Measurements from ENCODE around the gene LIPJ.

The LIPJ gene

DNA sequence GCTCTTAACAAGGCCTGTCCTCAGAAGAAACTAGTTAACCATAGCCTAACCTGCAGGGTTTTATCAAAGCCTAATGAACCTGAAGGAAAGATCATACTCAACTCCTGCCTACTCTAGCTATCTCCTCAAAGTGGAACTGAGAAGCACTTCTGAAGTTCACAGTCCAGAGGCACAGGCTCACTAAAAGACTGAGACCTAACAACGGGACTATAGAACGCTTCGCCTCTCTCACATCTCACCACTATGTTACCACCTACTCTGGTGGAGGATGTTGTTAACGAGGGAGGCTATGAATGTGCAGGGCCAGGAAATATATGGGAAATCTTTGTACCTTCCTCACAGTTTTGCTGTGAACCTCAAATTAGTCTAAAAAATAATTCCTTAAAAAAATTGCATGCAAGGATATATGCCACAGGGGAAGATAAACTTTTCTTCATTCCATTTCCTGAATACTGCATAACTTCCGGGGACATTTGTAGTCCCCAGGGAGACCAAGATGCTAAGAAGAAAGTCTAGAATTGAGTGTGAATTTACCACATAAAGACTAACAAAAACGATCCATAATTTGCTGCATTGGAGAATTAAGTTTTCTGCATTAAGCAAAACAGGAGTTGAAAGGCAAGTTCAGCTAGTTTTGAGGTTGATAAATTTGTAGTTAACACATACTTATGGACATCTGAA lies 21.6 kb downstream of the LIPJ start:
- no peak for DNase-seq

DNA sequence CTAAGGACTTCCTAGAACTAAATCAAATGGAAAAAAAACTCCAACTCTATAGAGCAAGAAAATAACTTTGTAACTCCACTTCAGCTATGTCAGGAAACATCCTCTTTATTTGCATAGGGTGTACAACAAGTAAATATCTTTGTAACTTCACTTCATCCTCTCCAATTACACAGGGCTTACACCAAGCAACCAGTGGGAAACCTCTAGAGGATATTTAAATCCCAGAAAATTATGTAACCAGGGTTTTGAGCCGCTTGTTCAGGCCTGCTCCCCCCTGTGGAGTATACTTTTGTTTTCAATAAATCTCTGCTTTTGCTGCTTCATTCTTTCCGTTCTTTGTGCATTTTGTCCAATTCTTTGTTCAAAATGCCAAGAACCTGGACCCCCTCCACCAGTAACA lies 22.2 kb downstream of the LIPJ start:
- no peak for DNase-seq

DNA sequence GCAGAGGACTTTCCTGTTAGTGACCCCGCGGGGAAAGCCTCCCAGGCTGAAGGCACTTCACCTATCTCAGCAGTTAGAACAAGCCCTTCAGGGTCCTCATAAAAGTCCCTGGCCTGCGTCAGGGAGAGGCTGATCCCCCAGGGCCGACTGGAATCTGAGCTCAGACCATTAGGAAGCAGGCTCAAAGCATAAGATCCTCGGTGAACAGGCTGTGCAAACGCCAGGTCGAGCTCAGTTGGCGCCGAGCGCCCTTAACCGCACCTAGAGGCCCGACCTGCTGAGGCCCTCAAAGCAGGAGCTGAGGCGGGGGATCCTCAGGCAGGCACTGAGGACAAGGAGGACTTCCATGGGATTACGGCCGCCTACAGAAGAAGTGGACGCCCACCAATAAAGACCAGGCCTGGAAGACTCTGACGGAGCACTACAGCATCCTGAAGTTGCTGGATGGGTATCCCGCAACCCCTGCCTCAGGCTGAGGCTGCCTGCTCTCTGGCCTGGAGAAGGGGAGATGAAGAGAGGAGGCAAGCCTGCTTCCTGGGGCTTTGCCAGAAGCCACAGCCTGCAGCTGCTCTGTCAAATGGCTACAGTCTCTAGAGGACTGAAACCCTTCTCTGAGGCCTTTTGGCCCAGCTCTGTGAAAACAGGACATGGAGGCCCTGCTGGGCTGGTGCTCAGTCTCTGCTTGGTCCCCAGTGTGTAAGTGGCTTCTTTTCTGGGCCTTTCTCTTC lies 29.9 kb downstream of the LIPJ start:
- DNase-seq, result no peak

DNA sequence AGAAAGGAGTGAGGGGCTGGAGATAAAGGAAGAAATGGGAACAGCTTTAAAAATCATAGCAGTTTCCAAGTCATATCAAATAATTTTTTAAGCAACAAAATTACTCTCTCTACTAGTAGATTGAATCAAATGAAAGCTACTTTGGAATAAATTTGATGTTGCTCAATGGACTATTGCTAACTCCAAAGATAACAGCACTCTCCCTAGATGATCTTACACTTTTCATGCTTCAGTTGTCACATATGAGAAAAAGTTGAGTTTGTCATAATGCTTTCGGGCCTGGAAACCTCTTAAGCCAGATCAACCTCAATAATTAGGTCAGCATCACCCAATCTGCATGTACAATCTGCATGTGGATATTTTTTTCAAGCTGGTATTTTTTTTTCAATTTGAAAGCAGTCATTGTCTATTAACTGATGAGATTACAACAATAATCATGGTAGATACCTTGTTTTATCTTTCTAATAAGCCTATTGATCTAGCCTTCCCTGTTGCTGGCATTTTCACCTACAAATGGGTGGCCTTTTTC lies 31.3 kb downstream of the LIPJ start:
- DNase-seq, result no peak

DNA sequence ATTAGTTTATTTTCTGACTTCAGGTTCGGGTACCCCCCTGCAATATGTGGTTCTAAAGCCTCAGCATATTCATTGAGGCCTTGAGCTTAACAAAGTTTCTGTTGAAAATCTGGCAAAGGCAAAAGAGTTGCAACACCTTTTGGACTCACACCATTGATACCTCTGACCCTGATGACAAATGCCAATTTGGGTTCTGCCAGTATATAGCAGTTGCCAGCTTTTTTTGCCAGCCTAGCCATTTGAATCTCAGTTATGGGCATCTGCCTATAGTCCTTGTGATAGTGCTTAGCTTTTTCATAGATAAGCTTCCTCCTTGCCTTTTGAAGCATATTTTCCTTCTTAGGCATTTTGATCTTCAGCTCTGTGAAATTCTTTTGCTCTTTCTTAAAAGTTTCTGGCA lies 31.9 kb downstream of the LIPJ start:
- DNase-seq, result no peak

DNA sequence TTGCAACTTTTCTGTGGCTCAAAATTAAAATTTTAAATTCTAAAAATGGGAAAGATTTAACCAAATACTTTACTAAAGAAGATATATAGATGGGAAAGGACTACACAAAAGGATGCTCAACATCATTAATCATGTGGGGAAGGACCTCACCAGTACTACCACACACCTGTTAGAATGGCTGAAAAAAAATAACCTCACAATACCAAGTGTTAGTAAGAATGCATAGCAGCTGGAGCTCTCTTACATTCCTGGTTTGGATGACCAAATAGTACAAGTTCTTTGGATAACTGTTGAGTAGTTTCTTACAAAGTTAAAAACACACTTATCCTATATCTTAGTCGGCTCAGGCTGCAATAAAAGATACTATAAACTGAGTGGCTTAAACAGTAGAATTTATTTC lies 33.9 kb downstream of the LIPJ start:
- DNase-seq, result no peak

DNA sequence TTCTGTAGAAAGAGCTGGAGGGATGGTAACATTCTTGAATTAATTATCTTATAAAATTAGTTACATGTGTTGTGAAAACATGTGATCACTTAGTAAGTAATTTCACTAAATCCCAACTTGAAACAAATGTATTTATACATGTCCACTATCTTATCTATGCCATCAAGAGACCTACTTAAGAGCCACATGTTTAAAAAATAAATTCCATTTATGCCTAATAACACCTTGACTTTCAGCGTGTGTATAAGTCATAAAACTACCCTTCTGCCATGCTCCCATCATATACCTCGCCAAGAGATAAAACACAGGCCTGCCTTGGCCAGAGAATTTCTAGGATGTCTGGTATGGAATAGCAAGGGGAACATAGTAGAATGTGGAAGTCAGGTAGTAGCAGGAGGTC lies 37.3 kb downstream of the LIPJ start:
- DNase-seq, result no peak

DNA sequence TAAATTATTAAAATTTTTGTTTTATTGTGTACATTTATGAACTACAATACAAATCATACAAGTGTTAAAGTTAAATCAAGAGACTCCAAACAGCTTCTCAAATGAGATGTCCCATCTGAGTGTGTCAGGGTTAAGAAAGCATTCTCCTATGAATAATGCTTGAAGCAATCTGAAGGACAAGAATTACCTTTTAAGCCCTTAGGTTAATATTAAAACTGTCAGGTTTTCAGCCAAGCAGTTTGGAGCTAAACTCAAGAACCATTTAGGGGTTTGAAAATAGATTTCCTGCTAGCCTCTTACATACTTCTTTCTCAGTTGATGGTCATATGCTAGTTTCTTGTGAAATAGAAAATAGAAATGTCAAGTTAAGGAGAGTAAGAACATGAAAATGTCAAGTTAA lies 38.3 kb downstream of the LIPJ start:
- DNase-seq, result no peak

DNA sequence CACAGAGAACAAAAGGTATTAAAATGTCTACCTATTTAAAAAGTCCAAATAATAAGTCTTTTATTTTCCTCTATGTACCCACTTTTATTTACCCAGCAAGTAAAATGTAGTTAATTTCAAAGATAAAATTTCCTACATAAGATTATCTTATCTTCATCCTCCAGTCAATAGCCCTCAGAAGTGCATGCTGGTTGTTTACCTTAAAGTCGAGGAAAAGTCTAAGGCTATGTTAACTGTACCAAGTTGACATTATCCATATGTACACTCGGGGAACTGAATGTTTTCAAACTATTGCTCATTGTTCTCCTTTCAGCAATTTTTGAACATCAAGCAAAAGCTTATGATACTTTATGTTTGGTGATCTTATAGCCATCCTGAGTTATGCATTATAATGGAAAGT lies 53.6 kb downstream of the LIPJ start:
- no peak for DNase-seq

DNA sequence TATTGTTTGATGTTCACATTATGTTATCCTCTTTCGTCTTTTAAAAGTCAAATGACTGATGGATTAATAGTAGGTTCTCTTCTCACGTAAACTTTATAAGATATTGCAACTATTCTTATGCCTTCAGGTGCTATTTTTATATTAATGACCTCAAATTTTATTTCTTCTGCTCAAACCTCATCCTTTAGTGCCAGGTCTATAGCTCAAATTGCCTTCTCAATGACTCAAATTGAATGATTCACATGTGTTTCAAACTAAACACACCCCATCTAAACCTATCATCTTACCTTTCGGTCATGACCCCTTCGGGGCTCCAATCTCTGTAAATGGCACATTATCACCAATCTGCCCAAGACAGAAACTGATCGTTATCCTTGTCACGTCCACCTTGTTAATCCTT lies 55.6 kb downstream of the LIPJ start:
- no peak for DNase-seq

DNA sequence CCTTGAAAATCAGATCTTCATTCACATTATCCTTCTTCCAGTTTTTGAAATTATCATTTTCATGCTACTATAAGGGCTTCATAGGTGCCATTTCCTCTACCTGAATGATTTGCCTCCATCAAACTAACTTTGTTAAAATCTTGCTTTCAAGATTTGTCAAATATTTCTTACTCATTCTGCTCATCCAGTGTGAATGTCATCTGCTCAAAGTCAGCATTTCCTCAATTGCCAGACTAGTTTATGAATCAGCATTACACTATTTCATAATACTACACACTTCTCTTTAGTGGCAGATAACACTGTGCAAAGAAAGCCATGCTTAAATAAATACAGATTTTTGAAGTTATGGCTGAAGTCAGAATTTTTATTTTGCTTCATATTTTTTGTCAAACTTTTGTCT lies 56.4 kb downstream of the LIPJ start:
- DNase-seq, result no peak

DNA sequence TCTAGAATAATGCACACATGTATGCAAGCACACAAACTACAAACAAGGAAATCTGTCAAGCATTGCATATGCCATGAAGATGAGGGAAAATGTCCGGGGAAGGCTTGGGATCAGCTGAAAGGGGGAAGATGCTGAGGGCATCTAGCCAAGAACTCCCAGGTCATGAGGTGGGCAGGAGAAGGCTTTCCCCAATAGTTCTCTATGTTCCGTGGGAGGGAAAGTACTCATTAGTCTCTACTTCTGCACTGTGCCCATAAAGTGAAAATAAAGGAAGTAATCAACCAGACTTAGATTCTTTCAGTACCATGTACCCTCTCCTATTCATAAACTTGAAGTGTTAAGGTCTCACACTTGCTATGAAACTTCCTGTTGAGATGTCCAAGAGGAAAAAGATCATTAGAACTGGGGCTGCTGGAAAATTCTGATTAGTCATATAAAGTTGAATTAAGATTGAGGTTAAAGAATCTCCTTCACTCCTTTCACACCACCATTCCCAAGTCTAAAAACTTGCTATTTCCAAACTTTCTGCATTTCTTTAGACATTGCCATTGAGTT lies 60.6 kb downstream of the LIPJ start:
- DNase-seq, result no peak

DNA sequence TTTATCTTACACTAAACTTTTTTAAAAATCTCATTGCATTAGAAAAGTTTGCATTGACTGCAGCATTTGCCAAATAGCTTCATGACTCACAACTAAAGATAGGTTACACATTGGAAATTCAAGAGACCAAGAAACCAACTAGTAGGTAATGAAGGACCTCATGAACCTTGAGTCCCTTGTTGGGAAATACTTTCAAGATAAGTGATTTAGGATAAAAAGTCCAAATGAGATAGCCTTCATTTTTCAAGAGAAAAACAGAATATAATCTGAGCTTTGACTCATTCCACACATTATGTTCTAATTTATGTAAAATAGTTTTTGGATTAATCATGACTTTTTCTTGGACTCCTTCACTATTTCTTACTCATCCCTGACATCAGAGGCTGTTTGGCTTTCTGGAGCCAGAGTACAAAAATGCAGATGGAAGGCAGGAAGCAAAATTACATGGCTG lies 64.6 kb downstream of the LIPJ start:
- no peak for DNase-seq

DNA sequence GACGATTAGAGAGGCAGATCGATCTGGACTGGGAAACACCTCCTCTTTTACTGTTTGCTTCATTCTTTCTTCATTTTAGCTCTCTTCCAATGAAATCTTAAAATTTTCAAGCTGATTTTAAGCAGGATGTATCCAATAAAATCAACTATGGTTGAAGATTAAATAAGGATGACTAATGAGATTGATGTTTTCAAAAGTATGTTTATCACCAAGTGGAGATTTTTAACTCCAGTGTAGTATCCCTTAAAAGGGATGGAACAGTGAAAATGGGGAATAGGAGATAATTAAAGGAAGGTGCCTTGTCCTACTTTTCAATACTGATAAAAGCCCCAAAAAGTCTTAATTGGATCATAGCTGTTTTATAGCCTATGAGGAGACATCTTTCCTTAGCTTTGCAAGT lies 66.1 kb downstream of the LIPJ start:
- DNase-seq, result no peak
